ENCODE measurements around the gene KCNN1.
"Not testable (repeated sequence)": the region's sequence is repeated elsewhere in the genome, so short reads cannot be mapped to it uniquely, and the experiment has no call there.

Gene KCNN1

DNA sequence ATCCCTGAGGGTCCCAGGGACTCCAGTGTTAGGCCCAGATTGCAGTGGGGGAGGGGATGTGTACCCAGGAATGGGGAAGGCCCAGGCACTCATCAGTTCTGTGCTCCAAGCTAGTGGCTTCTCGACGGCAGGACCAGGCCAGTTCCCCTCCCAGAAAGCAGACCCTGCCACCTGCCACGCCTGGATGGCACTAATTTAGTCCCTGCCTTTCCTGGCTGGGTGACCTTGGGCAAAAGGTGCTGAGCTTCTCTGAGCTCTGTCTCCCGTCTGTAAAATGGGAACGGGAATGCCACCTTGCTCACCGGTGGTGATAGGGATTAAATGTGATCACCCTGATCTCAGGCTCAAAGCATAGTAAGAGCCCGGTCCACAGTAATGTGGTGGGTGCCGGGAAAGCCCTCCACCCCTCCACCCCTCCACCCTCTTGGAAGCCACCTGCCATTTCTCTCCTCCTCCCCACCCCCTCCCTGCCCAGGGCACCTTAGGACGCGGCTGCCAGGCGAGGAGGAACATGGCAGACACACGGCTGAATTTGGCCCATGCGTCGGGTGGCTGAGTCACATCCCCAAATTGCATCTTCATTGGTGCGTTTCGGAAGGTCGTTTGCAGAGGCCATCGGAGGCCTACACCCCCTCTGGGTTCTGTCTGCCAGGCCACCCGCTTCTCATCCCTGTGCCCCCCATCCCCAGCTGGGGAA lies 2.3 kb downstream of the KCNN1 start:
- peak; percentile 8 for DNase-seq (ENCODE audit: low spot score)

DNA sequence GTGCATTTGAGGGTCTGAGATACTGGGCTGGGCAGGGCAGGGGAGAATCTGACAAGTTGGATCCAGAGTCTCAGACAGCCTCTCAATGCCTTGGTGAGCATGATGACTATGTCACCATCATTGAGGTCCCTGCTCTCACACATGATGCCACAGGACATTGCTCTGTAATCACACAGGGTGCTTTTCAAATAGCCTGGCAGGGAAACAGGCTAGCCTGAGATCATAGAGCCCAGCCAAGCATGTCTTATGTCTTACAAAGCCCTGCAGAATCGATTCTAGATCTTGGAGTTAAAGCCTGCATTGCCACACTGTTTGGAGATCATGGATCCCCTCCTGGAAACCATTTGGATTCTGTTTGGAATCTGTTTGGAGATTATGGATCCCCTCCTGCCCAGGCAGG lies 5.3 kb downstream of the KCNN1 start:
- DNase-seq (ENCODE audit: low spot score), result no peak

DNA sequence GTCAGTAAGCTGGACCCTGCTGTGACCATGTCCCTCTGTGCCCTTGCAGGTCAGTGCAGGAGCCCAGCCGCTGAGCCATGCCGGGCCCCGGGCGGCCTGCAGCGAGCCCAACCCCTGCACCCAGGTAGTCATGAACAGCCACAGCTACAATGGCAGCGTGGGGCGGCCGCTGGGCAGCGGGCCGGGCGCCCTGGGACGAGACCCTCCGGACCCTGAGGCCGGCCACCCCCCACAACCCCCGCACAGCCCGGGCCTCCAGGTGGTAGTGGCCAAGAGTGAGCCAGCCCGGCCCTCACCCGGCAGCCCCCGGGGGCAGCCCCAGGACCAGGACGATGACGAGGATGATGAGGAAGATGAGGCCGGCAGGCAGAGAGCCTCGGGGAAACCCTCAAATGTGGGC lies 6.9 kb downstream of the KCNN1 start:
- DNase-seq (ENCODE audit: low spot score), result peak; percentile 13

DNA sequence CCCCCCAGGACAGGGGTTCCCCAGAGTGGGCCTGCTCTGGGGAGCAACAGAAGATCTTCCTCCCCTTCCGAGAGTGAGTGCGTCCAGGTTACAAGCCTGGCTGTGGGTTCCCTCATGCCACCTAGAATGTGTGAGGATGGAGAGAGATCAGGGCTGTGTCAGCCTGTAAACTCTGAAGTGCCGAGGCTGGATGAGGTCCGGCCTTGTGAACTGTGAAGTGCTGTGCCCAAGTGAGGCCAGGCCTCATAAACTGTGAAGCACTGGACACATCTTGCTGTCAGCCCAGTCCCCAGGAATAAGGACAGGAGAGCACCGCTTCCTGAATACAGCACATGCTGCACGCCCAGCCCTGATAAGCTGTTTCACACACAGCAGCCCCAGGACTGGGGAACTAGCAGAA lies 7.6 kb downstream of the KCNN1 start:
- DNase-seq (ENCODE audit: low spot score), result no peak

DNA sequence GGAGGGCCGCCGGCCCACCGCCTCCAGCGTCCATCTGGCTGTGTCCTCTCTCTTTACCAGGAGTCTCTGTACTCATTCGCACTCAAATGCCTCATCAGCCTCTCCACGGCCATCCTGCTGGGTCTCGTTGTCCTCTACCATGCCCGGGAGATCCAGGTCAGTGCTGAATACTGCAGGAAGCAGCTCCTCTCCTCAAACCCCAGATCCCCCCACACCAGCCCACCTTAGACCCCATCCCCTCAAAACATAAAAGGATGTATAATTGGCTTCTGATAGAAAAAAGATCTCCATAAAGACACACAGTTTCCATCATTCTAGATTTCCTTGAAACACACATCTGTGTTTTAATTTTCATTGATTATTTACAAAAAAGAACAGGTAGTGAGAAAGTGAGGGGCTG lies 8.1 kb downstream of the KCNN1 start:
- DNase-seq (ENCODE audit: low spot score), result peak; percentile 4

DNA sequence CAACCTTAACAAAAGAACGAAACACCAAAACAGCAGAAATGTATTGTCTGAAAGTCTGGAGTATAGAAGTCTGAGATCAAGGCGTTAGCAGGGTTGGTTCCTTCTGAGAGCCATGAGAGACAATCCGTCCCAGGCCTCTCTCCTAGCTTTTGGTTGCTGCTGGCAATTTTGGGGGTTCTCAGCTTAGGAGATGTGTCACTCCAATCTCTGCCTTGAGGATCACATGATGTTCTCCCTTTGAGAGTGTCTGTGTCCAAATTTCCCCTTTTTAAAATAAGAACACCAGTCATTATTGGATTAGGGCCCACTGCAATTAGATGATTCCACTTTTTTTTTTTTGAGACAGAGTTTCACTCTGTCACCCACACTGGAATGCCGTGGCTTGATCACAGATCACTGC lies 10.1 kb downstream of the KCNN1 start:
- DNase-seq (ENCODE audit: low spot score), result no peak

DNA sequence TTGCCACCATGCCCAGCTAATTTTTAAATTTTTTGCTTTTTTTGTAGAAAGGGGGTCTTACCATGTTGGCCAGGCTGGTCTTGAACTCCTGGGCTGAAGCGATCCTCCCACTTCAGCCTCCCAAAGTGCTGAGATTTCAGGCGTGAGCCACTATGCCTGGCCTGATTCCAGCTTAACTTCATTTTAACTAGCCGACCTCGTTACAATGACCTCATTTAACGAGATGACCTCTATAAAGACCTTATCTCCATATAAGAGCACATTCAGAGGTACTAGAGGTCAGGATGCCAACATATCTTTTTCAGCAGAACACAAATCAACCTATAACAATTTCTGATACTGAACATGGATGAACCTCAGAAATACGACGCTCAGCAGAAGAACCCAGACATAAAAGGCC lies 10.6 kb downstream of the KCNN1 start:
- no peak for DNase-seq (ENCODE audit: low spot score)

DNA sequence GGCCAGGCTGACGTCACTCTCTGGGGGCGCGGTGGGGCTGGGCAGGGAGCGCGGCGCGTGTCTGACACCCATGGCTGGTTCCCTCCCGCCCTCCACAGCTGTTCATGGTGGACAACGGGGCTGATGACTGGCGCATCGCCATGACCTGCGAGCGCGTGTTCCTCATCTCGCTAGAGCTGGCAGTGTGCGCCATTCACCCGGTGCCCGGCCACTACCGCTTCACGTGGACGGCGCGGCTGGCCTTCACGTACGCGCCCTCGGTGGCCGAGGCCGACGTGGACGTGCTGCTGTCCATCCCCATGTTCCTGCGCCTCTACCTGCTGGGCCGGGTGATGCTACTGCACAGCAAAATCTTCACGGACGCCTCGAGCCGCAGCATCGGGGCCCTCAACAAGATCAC lies 14.7 kb downstream of the KCNN1 start:
- DNase-seq (ENCODE audit: low spot score), result peak; percentile 2

DNA sequence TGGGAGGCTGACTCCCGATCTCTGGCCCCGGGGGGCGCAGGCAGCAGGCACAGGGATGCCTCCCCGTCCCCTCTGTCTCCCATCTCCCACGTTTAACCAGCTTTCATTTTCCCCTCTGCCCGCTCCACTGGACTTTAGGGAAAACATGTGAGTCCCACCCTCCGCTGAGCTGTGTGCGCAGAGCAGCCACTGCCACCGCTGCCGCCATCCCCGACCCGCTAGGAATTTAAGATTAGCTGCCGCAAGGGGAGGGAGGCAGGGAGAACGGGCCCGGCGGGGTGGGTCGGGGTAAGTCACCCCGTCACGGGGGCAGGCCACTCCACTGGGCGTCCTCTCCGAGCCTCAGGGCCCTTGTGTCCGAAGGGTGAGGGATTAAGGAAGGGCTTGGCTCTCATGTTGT lies 15.5 kb downstream of the KCNN1 start:
- DNase-seq (ENCODE audit: low spot score), result peak; percentile 4

DNA sequence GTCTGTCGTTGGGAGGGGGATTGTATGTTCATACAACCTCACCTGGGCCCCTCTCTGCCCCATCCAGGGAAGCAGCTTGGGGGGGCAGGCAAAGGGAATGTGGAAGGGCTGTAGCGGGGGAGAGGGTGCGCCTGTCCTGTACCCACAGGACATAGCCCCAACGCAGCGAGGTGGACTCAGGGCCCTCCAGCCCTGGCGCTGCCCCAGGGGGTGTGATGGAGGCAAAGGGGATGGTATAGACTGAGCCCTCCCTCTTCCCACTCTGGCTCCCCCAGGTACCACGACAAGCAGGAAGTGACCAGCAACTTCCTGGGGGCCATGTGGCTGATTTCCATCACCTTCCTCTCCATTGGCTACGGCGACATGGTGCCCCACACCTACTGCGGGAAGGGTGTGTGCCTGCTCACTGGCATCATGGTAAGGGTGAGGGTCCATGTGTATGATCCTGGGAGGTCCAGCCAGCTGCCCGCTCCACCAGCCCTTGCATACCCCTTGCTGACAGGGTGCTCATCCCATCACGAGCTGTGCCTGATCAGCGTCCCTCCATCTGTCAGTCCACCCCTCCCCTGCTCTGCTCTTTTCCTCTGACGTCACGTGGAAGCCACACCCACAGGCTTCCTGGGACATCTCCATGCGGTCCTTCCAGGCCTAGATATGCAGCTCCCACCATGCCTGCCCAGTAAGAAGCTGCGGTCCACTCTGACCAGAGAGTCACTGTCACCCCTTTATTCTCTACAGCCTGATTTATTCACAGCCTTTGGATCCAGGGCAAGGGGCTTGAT lies 18.3 kb downstream of the KCNN1 start:
- peak; percentile 43 for DNase-seq (ENCODE audit: low spot score)

DNA sequence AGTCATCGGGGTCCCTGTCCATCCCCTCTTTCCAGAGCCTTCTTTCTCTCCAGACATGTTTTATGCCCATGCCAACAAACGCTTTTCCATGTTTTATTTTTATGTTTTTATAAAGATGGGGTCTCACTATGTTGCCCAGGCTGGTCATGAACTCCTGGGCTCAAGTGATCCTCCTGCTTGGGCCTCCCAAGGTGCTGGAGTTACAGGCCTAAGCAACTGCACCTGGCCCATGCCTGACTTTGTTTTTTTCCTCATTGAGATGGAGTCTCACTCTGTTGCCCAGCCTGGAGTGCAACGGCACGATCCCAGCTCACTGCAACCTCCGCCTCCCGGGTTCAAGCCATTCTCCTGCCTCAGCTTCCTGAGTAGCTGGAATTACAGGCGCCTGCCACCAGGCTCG lies 19.7 kb downstream of the KCNN1 start:
- DNase-seq (ENCODE audit: low spot score), result not testable (repeated sequence)

DNA sequence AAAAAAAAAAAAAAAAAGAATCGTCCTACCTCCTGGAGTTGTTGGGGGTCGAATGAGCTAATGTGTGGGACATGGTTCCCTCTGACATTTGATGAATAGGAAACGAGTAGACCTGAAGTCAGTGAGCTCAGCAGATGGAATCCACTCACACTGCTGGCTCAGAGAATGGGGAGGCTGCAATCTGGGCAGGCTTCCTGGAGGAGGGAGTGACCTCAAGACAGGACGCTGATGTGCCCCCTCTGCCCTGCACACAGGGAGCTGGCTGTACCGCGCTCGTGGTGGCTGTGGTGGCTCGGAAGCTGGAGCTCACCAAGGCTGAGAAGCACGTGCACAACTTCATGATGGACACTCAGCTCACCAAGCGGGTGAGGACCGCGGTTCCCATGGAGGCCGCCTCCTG lies 21.3 kb downstream of the KCNN1 start:
- DNase-seq (ENCODE audit: low spot score), result peak; percentile 1

DNA sequence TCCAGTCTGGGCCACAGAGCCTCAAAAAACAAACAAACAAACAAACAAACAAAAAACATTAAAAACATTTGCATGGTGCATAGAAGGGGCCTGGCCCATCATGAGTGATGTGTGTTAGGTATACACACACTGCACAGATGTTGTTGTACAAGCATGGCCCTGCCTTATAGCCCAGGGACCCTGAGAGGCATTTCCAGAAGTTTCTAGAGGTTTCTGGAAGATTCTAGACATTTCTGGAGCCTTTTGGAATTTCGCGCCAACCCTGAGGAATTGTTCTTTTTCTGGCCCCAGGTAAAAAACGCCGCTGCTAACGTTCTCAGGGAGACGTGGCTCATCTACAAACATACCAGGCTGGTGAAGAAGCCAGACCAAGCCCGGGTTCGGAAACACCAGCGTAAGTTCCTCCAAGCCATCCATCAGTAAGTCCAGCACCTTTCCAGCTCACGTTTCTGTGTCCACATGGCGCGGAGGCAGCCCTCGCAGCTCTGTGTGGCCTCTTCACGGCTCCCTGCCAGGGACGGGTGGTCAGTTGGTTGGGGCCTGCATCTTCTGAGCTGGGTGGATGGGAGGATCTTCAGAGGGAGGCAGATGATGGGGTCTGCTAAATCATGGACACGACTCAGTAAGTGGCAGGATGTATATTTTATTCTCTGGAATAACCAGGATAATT lies 22.7 kb downstream of the KCNN1 start:
- no peak for DNase-seq (ENCODE audit: low spot score)

DNA sequence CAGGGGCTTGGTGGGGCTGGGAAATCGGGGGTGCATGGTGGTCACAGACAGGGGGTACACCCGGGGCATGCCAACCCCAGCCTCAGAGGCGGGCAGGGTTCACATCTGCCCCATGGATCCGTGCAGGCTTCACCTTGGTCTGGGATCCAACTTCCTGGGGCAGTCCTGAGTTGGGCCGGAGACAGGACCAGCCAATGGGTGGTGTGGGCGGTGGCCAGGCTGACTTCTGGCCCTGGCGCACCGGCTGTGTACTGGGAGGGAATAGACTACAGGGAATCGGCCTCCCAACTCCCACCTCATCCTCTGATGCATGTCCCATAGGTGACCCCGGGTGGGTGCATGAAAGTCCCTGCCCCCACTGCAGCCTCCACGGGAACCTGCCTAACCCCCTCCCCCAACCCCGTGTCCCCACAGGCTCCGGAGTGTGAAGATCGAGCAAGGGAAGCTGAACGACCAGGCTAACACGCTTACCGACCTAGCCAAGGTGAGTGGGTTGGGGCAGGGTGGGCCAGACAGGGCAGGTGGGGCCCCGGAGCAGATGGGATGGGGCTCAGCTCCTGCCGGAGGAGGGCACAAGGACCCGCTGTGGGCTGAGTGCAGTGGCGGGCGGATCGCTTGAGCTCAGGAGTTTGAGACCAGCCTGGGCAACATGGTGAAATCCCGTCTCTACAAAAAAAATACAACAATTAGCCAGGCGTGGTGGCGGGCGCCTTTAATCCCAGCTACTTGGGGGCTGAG lies 26.3 kb downstream of the KCNN1 start:
- no peak for DNase-seq (ENCODE audit: low spot score)

DNA sequence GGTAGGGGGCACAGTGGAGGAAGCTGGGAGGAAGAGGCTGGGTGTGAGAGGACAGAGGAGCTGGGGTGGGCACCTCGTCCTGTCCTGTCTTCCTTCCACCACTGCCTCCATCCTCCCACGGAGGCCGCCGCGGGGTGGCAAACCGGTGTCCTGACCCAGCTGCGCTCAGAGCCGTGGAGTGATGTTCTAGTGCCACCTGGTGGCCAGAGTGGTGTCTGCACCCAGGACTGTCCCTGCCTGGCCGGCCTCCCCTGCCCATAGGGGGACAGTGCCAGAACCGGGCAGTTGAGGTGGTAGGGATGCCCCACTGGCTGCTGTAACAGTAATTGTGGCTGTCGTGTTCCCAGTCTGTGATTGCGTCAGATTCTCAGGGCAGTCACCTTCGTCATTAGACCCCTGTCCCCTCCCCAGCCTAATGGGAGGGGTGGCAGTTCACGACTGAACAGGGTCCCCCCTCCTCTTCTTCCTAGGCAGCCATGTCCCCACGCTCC lies 30.0 kb downstream of the KCNN1 start:
- peak; percentile 94 for DNase-seq (ENCODE audit: low spot score)

DNA sequence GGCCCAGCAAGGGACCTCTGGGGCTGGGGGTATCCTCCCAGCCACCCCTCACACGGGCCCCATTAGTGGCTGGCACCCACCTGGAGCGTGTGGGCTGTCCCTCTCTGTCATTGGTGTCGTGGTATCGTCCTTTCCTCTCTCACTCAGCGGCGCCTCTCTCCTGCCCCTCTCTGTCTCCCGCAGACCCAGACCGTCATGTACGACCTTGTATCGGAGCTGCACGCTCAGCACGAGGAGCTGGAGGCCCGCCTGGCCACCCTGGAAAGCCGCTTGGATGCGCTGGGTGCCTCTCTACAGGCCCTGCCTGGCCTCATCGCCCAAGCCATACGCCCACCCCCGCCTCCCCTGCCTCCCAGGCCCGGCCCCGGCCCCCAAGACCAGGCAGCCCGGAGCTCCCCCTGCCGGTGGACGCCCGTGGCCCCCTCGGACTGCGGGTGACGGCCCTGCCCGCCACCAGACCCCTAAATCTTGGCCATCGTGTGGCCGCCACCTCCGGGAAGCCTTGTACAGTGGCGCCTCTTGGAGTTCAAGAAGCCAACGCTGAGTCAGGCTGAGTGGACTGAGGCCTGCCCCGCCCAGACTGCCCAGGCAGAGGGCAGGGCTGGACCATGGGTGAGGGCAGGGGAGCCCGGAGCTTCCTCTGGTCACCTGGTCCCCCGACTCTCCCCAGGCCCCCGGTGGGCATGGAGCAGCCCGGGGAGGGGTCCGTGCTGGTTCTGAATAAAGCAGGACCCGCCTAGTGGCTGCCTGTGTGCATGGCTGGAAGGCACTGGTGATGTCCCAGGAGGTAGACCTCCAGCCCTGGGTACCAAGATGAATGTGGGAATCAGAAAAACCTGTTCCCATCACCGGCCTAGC lies 31.3 kb downstream of the KCNN1 start:
- peak; percentile 66 for DNase-seq (ENCODE audit: low spot score)

DNA sequence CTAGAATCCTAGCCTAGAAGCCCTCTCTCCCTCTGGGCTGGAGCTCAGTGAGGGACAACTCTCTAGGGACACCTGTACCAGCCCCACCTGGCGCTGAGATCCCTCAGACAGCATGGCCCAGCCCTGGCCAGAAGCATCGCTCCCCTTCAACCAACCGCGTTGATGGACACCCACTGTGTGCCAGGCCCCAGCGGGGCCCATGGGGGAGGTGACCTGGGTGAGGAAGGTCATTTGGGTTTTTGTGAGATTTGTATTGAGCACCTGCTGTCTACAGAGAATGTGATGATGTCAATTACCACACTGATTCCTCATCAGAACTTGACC lies 31.9 kb downstream of the KCNN1 start:
- no peak for DNase-seq (ENCODE audit: low spot score)

DNA sequence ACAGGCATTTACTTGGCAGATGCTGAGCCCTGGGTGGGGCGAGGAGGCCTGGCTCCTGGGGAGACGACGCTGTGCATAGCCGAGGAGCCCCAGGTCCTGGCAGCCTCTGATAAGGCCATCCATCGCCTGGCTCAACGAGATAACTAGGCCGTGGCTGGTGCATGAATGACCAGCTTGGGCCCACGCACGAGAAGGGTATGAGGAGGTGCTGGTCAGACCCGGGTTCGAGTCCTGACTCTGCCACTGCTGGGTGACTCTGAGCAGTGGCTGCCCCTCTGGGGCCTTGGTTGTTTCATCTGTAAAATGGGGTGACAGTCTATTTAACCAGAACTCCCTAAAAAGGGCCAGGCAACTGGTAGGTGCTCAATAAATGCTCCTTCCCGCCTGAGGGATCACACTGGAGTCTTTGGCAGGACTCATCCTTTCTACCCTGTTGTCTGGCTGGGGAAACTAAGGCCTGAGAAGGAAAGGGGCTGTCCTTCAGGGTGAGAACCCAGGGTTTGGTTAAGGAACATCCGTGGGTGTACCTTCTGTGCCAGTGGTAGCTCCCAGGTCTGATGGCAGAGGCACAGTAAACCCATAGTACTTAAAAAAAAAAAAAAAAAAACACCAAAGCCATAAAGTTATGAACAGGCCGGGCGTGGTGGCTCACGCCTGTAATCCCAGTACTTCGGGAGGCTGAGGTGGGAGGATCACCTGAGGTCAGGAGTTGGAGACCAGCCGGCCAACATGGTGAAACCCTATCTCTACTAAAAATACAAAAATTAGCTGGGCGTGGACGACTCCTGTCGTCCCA lies 33.0 kb downstream of the KCNN1 start:
- DNase-seq (ENCODE audit: low spot score), result no peak

DNA sequence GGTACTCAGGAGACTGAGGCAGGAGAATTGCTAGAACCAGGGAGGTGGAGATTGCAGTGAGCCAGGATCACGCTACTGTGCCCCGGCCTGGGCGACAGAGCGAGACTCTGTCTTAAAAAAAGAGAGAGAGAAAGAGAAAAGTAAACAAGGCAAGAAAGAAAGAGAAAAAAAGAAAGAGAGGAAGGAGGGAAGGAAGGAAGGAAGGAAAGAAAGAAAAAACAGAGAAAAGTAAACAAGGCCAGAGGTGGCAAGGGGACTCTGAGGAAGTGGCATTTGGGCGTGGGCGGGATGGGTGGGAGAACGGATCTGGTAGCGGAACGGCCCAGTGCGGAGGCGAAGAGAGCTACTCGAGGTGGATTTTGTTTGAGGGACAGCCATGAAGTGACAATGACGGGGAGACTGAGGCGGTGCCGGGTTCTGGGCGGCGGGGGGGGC lies 33.6 kb downstream of the KCNN1 start:
- no peak for DNase-seq (ENCODE audit: low spot score)

DNA sequence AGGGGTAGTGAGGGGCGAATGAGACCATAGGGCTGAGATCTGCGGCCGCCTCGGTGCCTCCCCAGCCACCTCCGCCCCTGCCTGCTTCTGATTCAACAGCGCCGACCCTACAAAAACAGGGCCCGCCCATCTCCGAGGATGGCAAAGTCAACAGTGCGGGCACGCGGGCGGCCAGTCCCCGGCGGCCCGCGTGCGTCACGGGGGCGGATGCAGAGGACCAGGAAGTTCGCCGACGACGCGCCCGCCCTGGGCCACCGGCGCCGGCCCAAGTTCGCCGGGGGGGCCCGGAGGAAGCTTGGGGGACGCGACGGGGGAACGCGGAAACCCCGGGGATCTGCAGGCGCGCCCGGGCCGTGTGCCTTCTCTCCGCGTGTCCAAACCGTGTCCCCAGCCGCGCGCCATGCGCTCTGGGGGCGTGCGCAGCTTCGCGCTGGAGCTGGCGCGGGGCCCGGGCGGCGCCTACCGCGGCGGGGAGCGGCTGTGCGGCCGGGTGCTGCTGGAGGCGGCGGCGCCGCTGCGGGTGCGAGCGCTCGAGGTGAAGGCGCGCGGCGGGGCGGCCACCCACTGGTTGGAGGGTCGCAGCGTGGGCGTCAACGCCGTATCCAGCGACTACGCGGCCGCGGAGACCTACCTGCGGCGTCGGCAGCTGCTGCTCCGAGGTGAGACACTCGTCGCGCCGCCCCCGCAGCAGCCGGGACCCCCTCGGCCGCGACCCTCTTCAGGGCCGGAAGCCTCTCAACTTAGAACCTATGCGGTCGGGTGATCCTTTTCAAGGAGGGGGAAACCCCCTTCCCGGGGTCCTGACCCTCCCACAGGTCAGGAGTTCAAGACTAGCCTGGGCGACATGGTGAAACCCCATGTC lies 34.2 kb downstream of the KCNN1 start:
- DNase-seq (ENCODE audit: low spot score), result peak; percentile 84
